Measurements from ENCODE around the gene SEC24D.
A peak's percentile ranks its signal among the peaks of the same experiment; 100 is the strongest.

SEC24D gene

DNA sequence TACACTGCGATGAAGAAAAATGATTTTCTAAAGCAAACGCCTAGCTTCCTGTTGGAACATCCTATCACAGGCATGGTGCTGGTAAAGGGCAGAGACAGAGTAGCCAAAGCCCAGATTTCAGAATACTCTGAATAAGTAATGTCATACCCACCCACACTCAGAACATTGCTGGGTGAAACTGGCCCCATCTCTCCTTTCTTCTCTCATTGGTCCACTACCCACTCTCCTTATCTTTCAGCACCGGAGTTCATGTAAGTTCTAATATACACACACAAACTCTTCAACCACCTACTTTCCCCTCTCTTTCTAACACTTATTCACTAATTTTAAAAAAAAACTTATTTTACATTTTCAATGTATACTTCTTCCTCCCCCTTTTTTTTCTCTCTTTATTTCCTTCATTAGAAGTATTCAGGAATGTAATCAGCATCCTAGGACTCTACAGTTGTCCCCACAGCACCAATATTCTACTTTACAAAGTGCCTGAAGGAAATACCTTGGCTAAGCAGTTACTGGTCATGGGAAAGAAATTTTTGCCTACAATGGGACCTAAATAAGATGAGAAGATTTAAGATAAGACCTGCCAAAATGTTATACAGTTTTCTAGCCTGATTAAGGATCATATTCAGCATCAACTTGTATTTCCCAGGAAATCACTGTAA lies 63.0 kb downstream of the SEC24D start:
- no peak for DNase-seq

DNA sequence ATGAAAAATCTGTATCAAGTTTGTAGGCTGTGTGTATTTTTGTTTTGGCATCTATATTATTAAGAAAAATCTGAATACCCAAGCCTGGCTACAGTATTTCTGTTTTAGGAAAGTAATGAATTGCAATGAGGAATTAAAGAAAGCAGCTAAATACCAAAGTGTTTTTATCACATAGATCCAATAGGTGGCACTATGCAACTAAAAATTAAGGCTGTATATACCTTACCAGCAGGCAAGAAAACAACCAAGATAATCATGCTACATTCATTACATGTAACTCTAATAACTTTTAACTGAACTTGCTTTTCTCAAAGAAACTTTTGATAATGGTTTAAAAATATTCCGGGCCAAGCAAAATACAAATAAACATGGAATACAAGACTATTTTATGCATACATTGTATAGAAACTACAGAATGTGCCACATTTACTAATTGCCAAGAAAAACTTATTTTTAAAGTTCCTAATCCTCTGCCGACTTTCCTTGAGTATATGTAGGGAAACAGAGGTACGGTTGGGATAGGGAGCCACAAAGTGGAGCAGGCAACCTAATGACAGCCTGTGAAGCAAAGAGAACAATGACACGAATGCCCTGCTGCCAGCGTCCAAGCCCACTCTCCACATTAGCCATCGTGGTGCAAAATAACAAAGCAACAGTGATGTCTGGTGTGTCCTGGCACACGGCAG lies 63.7 kb downstream of the SEC24D start:
- DNase-seq: peak; percentile 13

DNA sequence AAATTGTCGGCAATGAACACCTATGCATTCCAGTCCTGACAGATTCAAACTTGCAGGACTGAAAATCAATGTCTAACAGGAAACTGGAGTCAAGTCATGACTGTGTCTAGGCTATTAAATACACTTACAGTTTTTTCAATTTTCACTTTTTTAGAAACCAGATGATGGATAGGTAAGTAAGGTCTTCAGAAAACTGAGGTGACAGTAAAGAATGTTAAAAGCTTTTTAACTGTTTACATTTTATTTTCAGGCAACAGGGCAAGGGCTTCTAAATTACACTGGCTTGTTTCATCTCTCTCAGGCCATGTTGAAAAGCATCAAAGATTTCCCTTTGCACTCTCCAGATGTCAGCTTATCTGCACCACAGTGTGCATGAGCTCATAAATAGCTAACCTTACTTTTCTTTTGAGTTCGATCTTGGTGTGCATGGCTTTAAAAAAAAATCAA lies 65.2 kb downstream of the SEC24D start:
- DNase-seq: no peak

DNA sequence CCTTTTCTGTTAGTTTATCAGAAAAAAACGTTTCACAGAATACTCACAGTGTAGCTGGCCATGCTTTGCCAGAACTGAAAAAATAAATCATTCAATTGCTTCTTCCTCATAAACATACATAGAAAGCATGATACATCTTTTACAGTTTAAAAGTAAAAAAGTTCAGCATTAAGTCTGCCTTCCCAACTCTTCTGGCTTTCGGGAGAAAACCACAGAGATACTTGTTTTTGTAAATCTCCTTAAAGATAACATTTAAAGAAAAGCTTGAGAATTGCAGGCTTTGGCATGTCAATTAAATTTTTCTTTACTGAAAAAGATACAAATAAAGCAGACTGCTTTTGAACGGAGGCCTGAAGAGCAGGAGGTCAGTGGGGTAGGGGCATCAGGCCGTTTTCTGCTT lies 66.8 kb downstream of the SEC24D start:
- DNase-seq: no peak

DNA sequence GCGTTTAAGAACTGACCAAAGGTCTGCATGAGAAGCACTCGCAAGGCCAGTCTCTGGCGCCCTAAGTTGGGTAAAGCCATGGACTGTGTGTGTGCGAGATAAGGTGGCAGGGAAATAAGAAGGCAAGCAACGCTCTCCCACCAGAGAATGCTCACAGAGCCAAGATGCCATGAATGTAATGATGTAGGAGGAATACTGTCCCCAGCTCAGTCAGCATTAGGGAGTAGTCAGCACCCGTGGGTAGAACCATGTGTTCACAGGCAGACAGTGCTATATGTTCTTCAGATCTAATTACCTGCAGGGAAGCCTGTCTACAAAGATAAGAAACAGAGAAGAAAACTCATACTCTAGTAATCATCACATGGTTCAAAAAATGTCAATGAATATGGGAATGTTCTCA lies 68.8 kb downstream of the SEC24D start:
- no peak for DNase-seq

DNA sequence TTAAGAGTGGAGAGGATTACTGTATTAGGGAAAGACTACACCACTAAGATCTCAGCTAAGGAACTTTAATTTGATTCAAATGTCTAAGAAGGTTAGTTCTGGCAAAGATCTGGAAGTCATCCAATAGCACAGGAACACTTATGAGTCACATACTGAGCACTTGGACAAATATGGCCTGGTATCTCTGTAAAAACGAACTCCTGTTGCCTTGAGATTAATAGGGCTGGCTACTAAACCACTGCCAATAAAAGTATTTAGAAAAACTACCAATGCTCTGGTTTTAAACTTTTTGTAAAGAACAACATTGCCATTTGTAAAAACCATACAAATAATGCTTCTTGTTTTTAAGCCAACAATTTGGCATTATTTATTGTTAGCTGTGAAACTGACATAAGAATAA lies 70.5 kb downstream of the SEC24D start:
- DNase-seq: no peak

DNA sequence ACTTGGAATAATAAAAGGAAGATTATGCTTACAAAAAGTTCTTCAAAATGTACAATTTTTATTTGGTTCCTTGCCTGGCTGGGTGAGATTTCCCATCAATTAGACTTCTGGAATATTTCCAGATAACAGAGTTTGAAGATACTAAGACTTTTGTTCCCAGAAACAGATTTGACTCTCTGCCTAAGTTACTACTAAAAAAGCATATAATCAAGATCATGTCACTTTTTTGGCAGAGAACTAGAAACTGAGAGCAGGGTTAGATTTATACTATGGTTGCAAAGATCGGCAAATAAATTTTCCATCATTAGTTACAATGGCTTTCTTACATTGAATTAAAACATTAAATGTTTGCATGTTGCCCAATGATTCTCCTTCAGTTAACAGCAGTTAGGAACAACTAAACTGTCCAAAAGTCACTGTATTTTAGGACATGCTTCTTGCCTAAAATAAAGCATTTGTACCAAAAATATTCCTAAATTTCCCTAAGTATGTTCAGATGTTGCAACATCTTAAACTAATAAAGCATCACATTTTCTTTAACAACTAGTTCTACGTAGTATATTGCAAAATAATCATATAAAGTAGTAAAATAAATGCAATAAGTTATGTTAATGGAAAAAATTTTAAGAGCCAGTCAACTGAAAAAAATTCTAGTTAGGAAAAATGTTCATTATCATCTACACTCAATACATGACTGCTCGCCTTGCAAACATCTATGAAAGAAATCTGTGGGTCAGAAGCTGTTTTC lies 73.0 kb downstream of the SEC24D start:
- DNase-seq: no peak

DNA sequence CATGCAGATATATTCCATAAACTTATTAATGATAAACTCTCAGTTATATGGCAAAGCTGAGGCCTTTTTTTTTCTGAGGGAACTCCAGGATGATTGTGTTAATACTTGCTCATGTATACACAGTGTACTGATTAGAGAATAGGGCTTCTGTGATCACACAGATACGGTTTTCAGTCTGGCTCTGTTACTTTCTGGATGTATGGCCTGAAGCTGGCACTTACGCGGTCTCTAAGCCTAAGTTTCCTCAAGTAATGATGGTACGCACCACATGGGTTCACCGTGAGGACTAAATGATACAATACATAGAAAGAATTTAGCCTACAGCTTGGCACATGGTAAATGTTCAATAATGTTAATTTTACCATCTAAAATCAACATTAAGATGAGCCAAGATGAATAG lies 73.8 kb downstream of the SEC24D start:
- DNase-seq: no peak

DNA sequence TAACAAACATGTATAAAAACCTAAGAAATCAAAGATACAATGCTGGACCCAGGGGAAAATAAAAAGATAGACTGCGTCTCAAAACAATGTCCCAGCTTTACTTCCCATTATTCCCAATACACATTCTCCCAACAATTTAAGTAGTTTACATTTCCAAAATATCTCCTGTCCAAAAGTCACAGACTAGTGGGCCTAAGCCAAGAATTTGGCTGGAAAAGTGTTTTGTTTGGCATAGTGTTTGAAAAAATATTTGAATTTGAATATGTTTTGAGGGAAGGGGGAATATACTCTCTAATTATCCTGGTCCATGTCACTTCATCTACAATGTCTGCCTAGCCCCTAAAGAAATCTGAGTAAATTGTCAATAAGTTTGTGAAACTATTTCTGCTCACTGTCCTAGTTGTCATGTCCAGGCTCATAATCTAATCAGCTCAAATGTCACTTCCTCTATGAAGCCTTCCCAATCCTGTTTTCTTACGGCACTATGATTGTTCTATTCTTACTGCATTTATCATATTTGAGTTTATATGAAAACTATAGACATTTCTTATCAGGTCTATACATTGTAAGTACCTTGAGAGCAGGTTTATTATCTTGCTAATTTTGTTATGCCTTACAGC lies 74.4 kb downstream of the SEC24D start:
- no peak for DNase-seq

DNA sequence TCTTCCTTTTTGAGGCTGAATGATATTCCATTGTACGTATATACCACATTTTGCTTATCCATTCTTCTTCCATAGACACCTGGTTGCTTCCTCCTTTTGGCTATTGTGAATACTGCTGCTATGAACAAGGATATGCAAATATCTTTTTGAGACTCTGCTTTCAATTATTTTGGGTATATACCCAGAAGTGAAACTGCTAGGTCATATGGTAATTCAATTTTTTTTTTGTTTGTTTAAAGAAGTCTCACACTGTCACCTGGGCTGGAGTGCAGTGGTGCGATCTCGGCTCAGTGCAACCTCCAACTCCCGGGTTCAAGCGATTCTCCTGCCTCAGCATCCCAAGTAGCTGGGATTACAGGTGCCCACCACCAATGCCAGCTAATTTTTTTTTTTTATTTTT lies 75.4 kb downstream of the SEC24D start:
- no peak for DNase-seq

DNA sequence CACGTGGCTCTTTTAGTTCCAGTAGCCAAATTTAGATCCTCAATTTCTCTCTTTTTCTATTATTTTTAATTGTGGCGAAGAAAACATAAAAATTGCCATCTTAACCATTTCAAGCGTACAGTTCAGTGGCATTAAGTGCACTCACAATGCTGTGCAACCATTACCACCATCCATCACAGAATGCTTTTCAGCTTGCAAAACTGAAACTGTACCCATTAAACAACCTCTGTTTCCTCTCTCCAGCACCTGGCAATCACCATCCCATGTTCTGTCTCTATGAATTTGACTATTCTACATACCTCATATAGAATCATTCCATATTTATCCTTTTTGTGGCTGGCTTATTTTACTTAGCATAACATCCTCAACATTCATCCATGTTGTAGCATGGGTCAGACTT lies 75.8 kb downstream of the SEC24D start:
- no peak for DNase-seq

DNA sequence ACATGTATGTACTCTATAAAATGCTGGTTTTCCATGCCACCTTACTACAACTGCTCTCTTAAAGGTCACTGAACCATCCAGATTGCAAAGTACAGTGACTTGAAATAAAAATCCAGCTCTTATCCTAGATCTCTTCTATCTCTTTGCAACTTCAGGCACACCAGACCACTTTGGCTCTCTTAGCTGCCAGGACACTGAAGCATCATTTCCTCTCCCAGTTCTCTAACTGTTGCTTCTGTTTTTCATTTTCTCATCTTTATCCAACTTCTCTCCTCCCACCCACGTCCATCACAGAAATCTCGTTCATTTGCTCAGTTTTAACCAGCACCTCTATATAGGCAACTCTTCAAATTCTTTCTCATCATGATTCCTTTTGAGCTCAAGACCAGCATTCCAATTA lies 76.4 kb downstream of the SEC24D start:
- no peak for DNase-seq

DNA sequence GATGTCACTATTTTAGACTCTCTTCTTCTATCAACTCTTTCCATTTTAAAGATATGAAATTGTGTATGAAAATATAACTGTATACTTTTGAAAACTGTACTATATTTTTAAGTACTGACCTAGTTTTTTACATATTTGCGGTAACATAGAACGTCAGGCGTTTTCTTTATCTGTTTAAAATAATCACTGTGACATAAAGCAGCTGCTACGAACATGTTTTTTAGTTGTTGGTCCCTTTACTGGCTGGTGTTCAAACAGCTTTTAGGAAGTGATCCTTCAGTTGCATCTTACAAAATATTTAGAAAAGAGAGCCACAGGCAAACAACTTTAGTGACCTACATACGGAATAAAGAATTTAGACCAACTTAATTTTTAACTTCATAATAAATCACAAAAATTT lies 77.6 kb downstream of the SEC24D start:
- no peak for DNase-seq

DNA sequence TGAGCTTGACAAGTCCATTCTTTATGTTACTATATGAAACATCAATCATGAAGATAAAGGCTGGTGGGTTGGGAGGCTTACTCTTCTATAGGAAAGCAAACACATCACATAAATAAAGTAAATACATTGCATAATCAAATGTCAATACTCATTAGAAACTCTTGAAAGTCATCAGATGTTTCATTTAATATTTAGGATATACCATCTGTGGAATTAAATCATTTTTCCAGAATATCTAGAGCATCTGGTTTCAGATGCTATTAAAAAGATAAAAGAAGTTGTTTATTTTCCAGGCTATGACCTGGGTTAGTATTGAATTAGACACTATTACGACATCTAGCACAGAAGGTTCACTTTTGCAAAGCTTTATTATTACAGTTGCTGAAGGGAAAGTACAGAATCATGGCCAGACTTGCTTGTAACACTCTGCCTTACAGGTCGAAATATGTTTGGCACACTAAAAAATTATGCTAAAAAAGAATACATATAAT lies 78.1 kb downstream of the SEC24D start:
- DNase-seq: no peak

DNA sequence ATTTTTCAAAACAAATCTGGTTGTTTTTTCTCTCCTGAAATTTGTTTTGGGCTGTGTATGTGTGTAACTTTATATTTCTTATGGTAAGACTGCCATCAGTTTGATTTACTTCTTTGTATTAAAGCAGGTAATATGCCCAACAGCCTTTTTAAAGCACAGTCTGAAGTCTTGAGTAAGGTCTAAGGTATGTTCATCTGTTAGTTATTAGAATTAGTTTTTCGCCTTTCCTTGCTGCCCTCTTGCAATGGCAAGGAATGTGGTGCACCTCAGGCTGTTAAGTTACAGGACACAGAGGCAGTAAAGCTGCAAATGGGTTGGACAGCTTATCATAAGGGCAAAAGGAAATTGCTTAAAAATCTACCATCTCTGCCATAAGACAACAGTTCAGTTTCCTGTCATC lies 79.0 kb downstream of the SEC24D start:
- no peak for DNase-seq

DNA sequence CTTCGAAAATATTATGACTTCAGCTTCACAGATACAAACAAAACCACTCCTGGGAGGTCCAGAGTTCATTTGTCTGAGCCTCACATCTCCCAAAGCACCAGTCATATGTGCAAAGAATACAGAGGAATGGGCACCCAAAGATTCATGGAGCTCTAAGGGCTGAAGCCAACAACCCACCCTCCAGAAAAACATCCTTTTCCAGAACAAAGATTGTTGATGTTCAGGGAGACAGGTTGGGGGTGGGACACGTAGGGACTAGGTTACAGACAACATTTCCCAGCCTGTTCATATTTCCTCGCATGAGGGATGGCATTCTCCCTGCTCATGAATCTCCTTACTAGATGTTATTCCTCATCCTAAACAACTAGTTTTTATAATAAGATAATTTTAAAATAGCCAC lies 79.5 kb downstream of the SEC24D start:
- DNase-seq: no peak

DNA sequence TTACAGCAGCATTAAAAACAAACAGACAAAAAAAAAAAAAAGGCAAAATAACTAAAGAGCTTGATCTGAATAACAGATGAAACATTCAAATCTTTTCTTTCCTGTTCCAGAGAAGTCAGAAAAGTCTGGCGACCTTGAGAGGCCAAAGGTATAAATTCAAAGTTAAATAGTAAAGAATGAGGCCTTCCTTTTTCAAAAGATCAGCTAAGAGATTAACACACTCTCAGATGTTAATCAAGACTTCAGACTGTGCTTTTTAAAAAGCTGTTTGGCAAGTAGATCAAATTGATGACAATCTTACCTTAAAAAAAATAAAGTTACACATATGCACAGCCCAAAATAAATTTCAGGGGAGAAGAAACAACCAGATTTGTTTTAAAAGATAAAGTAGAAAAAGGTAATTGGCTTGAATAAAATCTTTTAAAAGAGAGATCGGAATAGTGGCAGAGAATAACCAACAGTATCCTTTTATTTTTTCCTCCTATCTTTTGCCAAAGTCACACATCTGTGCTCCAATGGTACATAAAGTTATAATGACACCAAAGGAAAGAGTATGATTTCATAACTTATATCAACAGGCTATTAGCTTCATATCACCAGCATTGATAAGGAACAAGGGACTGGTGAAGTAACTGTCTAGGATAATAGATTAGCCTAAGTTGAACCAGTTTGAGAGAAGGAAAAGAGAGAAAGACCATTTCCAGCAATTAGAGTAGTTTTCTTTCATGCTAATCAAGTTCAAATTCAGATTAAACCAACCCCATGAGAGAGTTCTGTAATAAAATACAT lies 80.3 kb downstream of the SEC24D start:
- DNase-seq: no peak

DNA sequence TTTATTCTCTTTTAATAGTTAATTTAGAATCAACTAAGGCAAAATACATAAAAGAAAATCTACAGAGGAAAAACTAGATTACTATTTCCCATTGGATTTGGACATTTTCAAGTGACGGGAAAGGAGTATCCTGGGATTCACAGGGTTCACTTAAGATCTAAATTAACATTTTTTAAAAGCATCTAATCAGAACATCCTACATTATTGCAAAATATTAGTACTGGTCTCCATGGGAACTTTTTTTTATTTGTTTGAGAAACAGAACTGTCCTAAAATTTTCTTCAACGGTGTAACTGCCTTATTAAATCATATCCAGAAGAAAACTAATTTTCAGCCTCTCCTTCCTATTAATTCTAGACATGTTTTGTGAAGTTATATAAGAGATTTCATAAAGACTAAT lies 81.0 kb downstream of the SEC24D start:
- DNase-seq: no peak

DNA sequence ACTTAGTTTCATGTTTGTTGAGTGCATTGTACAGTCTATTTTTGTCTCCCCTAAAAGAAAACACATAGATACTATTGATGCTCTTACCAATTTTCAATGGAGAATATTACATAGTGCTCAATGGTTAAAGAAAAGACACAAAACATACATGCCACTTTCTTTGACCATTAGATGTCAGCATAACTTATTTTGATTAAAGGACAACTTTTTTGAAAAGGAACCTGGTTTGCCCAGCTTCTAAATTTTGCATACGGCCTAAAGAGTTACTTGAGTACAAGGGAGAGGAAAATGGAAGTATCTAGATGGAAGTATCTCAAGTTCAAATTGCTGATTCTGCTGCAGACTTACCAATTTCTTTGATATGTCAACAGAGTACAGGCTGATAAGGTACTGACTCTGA lies 82.2 kb downstream of the SEC24D start:
- DNase-seq: no peak

DNA sequence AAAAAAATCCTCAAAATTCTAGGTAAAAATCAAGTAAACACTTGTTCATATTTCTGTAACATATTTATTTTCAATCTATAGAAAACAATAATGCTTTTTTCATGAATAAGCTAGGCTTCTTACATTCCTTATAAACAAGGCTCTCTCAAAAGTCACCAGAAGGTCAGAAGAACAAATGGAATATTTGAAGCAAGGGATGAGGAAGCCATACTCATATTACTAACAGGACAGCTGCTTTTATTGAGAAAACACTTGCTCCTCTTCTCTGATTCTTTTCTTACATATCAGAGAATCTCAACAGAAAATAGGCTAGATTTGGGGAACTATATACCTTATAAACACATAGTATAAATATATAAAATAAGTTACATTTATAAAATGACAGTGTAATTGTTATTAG lies 82.8 kb downstream of the SEC24D start:
- no peak for DNase-seq

DNA sequence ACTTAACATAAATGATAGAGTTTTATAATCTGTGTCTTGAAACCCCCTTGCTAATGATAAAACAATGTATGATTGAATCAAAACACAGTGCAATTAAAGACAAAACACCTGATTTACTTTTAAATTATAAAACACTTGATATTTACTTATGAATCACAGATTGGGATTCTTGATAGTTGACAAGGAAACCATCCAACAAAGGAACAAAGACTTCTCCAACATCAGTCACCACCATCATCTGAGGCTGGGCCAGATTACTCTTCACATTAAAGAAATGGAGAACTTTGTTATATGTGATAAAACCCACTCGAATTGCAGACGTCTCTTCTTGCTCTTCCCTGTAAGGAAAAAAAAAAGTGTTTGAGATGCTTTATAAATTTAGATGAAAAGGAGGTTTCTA lies 83.4 kb downstream of the SEC24D start:
- no peak for DNase-seq

DNA sequence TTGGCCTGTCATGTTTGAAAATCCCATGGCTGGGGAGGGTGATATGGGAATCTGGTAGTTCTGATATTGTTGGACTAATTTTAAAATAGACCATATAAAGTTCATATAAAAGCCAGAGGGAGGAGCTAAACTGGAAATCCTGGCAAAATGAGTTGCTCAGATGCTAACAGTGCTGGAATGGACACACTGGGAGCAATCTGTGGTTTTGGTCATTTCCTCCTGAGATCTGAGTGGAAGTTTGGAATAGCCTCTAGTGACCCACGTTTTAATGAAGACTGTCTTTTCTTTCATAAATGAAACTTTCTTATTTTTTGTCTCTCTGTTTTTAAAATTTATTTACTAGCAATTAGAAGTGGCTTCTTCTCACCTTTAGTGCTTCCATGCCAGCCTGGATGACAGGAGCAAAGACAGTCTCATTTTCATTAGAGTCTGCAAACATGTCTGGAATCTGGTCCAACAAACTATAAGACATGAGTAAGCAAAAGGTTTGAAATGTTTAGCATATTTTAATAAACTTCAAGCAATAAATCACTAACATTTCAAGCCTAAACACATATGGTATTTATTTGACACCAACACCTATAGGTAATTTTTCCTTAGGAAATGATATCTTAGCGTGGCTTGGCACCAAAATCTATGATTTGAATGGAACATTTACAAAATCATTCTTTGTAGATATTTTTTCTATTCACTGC lies 84.2 kb downstream of the SEC24D start:
- no peak for DNase-seq
